H4 (cell line): Measurements from ENCODE around the gene CDV3. TPM values are rescaled to one million over a fixed set of nuclear protein-coding genes. Genes with fewer than 3 reads are reported as not detected.

ENCODE experiments used
- DNase-seq: peaks from one replicate; pipeline ENCODE4 v3.0.0-alpha.2; 2015; ENCODE audit warnings: low spot score
- total RNA-seq: library from RNA; depleted of rRNA; stranded (reverse); fragments of >200 nt; shearing (Covaris generic); gene quantifications from 2 replicates; pipeline ENCODE4 v1.2.3, GENCODE V29; 2014

The CDV3 gene
- total RNA-seq, 1 experiment from 2014 or later, result 114 TPM

DNA sequence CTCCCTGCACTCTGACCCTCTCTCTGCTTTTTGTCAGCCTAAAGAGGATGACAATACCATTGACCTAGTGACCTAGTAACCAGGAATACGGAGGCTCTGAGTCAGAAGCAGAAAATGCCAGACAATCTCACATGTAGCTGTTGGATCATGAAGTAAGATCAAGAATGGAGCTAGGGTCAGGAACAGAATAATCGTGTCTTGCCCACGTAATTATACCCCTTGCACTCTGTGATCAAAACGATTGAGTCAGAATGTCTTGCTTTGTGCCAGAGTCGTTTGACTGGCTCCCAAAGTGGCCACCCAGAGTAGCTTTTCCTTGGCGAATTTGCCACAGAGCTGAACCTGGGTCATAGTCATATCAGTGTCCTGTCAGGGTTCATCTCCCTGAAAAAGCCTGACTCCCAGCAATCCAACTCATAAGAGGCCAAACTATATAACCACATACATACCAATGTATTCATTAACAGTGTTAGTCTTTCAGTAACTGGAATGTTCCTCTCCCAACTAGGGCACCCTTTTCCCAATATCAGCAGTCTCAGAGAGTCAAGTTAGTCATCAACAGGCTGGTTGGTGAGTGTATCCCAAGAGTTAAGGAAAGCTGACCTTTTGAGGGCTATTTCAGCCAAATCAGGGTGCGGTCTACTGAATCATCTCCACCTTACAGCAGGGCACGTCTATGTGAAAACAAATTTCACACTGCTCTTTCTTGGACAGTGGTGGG, 5.0 kb upstream of the CDV3 start:
- DNase-seq, result no peak

DNA sequence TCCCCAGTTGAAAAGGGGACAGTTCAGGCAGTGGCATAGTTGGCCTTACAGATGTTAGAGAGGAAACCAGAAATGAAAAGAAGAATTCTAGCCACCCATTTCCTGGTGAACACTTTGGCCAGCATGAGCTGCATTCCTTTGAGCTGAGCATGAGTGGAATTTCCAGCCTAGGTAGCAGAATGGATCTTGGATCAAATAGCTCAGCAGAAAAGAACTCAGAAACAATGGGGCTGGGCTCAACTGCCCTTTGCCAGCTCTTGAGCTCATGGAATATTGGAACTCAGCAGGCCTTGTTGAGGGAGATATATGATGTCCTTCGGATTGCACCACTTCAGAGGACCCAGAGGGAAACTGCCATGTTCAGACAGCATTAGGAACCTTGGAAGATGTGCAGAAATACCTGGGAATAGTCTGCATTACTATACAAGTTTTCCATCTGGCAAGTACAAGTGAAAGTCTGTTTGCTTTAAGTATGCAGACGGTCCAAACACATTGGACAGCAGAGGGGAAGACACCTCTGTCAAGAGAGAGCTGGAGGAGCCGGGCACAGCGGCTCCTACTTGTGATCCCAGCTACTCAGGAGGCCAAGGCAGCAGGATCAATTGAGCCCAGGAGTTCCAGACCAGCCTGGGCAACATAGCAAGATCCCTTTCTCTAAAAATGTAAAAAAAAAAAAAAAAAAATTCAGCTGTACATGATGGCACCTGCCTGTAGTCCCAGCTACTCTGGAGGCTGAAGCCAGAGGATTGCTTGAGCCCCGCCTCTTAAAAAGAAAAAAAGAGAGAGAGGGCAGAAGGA, 3.1 kb upstream of the CDV3 start:
- peak; percentile 50 for DNase-seq

DNA sequence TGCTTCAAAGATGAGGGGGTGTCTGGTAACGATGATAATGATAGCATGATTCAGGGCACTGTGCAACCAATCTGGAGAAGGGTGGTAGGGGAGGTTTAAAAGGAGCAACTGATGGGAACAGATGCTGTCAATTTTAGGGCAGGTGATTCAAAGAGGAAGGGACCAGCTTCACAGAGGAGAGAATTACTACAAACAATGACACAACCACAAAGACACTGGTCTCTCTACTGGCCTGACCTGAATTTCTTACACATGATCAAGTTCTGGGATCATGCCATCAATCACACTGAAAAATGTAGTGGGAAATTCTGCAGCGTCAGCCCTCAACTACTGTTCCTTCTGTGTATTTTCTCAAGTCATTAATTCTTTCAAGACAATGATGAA, 2.6 kb upstream of the CDV3 start:
- DNase-seq, result no peak

DNA sequence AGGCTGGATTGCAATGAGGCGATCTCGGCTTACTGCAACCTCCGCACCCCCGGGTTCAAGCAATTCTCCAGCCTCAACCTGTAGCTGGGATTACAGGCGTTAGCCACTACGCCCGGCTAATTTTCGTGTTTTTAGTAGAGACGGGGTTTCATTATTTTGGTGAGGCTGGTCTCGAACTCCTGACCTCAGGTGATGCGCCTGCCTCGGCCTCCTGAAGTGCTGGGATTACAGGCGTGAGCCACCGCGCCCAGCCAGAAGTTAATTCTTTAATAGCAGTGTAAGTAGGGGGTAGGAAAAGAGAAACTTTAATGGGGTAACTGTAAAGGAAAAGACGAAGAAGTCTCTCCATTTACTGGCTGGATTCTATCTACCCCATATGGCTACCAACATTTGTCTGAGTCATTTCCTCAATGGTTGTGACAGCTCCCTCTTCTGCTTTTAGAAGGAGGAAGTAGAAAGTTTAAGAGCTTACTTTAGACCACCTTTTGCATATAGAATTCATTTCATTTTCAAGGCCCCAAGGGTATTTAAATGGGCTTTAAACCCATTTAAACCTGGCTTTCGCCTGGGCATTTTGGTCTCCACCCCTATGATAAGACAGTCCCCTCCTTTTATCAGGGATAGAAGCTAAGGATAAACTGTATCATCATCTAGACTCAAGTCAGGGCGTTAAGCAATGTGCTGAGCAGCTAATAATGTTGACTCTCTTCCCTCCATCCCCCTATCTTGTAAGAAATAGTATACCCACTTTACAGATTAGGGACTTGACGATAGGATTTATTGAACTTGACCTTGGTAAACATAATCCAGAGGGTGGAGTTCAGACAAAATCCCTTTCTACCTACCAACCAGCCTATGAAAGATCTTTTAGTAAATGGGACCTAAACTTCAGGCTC, 1.1 kb upstream of the CDV3 start:
- DNase-seq, result no peak

DNA sequence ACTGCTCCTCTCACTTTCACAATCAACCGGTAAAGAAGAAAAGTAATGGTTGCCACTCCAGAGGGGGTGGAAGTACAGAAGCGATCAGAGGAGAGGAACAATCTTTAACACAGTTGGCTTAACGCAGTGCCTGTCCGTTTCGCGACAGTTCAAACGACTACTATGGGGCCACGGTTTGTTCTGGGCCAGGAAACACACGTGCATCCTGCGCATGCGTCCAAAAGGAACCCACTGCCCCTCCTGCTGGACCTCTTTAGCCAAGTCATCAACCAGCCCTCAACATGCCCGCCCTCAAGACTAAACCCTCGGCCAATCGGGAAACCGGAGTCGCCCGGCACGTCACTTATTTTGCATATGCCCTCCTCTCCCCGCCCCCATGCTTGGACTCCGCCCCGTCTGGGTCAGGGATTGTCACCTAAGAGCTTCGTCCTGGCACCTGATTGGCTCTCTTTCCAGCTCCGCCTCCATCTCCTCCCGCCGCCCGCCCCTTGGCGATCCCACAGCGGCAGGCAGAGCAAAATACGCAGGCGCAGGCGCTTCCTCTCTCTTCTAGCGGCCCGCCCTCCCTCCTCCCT, 345 bp upstream of the CDV3 start:
- DNase-seq, result peak; percentile 100

DNA sequence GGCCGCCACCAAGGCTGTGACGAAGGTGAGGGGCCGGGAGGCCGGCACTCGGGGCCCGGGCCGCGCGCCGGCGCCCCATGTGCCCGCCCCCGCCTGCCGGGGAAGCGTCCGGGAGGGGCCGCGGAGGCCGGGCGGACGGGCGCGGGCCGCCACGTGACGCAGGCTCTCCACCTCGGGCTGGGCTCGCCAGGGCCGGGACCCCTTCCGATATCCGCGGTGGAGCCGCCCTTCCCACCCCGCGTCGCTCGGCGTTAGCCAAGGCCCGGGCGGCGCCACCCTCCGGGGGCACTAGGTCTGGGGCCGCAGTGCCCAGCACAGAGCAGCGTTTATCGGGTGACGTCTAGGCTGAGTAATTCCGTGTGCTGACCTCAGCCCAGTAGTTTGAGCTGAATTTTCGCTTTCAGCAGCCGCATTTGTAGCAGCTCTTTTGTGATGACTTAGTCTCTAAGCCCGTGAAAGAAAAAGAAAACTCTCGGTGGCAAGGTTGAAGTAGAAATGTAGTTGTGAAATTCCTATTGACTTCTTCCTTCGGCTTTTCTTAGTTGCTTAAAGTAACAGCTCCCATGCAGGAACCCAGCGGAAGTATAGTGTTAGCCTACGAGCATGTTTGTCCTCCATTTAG, 885 bp downstream of the CDV3 start:
- peak; percentile 43 for DNase-seq

DNA sequence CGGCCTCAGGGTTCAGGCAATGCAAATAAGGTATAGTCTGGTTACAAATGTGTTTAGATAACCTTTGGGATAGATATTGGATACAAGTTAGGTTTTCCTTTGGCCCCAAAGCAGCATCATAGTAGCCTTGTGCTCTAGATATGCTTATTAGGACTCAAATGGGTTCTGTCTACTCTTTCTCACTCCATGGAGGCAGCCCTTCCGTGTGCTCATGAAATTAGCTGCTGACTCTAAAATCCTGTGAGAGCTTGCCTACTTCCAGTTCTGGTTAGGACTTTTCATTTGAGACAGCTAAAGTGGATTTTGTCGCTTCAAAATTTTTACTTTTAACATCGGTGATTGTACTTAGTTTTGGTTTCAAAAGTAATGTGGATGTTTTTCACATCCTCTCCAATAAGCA, 1.6 kb downstream of the CDV3 start:
- DNase-seq, result no peak

DNA sequence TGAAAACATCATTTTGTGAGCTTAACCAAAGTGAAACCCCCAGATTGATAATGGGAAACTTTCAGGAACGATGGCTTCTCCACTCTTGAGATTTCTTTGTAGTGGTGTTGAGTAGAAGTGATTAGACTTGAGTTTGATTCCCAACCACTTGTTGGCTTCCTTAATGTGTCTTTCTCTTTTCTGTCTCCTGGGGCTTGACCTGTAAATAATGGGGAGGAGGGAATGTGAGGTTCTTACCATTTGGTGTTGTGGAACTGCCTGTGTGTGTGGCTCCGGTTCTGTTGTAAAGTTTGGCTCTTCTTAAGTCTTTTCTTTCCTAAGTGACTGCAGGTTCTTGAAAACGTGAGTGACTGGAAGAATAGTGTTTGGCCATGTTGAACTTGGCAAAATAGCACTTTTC, 2.7 kb downstream of the CDV3 start:
- DNase-seq, result no peak

DNA sequence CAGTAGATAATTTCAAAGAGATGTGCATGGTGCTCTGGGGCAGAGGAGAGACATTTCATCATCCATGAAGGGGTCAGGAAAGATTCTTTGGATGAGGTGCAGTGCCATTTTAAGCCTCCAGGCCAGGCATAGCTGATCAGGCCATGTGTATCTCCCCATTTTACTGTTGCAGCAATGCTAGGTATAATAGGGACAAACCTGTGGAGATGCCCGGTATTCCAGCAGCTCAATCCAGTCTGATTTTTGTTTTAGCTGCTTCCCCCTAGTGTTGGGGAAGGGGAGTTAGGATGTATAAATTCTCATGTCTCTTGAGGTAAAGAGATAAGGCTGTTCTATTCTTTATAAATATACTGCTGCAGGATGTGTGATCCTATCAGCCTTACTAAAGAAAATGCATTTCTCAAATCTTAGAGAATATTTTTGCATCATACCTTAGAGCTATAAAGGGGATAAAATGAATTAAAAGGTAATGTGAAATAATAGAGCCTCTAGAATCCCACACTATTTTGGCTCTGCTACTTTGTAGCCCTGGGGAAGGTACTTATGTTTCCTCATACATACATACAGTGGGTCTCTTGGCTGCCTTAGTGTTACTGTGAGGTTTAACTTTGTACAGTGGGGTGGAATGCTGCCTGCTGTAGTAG, 5.2 kb downstream of the CDV3 start:
- peak; percentile 70 for DNase-seq

DNA sequence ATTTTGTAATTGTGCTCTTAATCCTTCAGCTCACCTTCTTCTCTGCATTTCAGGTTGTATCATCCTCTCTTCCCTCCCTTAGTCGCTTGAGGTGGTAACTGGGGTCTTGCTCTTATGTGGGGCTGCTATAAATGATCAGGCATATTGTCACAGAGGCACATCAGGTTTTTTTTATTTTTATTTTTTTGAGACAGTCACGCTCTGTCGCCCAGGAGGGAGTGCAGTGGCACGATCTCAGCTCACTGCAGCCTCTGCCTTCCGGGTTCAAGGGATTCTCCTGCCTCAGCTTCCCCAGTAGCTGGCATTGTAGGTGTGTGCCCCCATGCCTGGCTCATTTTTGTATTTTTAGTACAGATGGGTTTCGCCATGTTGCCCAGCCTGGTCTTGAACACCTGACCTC, 9.9 kb downstream of the CDV3 start:
- DNase-seq, result no peak

DNA sequence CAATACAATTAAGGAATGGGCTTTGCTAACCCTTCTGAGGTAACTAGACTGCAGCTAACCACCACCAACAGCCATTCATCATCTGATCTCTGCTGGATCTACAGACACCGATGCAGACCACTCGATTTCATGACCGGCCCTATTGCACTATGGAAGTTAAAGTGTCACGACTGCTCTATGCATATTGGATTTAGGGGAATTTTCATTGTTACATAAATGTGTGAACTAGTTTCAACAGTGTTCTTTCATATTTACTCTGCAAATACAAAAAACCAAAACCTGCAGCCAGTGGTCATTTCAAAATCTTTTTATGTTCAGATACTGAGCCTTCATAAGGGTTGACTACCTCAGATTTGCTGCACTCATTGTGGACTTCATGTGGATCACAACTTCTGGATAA, 14.5 kb downstream of the CDV3 start:
- no peak for DNase-seq

DNA sequence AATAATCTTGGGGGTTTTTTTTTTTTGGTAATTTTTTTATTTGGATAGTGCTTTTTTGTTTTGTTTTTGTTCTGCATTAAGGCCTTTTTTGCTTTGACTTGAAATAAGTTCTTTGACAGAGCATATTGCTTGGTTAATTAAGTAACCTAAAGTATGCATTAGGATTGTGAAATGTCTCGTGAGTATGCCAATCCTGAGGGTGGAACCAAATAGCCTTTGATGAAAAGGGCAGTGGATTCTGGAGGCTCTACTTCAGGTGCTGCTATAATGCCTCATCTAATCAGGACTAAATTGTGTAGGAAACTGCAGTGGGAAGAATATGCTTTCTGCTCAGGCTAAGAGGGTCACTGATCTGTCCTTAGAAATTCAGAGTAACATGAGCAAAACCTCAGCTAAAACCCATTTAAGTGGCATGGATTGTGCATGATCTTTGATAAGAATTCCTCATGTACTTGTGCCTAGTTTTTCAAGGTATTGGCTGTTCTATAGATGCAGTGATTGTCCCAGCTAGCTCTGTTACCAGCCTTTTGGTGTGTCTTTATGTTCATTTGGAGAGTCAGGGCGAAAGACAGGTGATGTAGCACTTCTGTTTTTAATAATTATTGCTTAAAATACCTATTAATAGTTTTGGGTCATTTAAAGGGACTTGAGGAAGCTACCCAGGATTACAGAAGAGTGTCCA, 15.4 kb downstream of the CDV3 start:
- DNase-seq, result no peak

DNA sequence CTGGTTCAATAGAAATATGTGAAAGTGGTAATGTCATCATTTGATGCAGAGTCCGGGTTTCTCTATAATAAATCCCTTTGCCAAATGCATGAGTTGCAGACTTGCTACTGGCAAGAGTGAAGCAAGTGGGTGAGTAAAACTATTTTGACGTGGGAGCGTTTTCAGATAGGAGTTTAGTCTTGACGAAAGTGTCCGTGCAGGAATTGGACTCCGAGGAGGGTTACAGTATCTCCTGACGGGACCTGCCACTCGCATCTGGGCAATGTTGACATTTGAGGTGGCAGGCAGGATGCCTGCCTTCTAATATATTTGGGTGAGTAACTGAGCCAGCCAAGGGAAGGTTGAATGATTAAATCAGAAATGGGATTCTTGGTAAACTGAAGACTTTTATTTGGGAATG, 16.0 kb downstream of the CDV3 start:
- DNase-seq, result no peak

DNA sequence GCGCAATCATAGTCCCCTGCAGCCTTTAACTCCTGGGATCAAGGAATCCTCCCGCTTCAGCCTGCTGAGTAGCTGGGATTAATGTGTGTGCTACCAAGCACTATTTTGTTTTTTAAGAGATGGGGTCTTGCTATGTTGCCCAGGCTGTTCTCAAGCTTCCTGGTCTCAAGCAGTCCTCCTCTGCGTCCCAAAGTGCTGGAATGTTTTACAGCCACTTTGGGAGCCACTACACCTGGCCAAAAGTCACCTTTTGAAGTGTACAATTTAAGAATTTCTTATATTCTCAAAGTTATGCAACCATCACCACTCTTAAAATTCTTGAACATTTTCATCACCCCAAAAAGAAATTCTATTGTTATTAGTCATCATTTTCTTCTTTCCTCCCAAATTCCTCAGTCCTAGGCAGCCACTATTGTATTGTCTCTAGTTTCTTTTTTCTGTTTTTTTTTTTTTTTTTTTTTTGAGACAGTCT, 17.8 kb downstream of the CDV3 start:
- DNase-seq, result no peak

DNA sequence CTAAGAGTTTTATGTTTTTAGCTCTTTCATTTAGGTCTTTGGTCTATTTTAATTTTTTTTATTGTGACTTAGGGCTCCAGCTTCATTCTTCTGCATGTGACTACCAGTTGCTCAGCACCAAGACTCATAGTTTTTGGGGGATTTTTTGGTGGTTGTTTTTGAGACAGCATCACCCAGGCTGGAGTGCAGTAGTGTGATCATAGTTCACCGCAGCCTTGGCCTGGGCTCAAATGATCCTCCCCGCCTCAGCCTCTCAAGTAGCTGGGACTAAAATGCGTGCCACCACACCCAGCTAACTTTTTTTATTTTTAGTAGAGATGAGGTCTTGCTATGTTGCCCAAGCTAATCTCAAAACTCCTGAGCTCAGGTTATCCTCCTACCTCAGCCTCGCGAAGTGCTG, 19.4 kb downstream of the CDV3 start:
- no peak for DNase-seq

DNA sequence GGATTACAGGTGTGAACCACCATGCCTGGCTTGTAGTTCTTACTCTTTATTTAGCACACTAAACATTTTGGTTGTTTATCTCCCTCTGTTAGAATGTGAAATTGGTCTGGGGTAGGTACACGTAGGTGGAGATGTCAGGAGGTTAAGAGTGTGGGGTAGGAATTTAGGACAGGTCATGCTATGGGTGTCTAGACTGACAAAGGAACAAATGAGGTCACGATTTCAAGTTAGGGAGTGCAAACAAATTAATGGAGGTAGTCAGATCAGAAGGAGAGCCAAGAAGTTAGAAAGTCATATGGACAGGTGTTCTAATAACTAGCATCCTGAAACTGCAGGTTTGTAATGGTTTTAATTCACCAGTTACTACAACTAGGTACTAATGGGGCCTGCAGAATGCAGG, 19.8 kb downstream of the CDV3 start:
- no peak for DNase-seq

DNA sequence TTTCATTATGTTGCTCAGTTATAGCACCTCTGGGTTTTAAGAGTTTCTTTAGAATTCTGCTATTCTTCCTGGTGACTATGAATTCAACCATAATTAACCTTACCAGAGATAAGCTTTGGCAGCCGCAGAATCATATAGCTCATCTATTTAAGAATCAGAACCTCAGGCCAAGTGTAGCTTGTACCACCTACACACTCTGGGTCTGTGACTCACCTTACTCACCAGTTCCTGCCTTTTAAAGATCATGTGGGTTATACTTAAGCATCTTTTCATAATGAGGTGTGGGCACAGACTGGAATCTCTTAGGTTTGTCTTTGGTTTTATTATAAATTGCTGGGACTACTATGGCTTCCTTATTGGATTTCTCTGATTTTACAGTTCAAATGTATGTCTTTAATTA, 21.9 kb downstream of the CDV3 start:
- DNase-seq, result no peak

DNA sequence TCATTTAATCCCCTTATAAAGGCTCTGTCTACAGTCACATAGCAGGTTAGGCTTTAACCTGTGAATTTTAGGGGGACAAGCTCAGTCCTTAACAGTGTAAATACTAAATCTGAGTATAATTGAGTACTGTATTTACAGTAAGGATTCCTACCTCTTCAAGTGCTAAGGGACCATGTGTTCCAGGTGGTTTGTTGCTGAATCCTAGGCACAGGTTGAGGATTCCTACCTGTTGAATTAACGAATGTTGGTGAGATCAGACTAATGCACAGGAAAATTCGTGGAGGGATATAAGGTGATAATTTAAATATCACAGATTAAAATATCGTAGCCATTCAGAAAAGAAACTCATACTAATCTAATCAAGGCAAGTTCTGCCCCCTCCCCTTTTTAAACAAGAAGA, 24.9 kb downstream of the CDV3 start:
- DNase-seq, result no peak

DNA sequence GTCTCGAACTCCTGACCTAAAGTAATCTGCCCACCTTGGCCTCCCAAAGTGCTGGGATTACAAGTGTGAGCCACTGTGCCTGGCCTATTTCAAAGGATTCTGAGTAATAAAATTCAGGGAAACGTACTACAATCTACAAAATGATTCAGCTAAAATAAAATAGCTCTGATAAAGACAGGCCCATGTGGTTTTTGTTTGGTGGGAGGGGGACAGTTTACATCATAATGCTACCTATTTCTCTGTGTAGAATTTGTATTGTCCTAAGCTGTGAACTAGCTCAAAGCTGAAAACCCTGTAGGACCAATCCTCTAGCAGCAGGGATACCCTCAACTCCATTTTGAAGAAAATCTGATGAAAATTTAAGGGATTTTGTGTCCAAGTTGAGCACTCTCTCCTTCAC, 25.8 kb downstream of the CDV3 start:
- DNase-seq, result no peak

DNA sequence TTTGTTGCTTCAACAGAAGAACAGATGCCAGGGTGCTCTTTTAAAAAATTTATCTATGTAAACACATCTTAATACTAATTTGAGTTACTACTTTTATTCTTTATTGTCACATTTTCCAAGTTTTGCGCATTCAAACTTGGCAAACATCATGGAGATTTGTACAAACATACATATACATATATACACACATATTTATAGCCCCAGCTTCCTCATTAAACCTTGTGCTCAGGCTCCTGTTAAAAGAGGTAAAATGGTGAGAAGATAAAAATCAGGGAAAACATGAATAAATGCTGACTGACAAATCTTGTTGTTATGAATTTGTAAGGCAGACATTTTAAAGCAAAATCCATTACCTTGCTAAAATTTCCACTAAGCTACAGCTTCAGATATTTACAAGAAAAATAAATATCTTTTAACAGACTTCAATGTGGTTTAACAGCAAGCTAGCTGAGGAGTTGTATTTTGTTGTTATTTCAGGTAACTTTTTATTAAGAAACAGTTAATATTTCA, 27.1 kb downstream of the CDV3 start:
- DNase-seq, result no peak
